H9 (cell line): ENCODE results near the gene LAMB4. TPM values are rescaled to one million over a fixed set of nuclear protein-coding genes. Genes with fewer than 3 reads are reported as not detected.

ENCODE experiments used
- DNase-seq: peaks from one replicate; pipeline ENCODE4 v3.0.0-alpha.2; 2017
- H2AFZ ChIP-seq: one replicate; pipeline ENCODE4 v1.6.1; 2013; ENCODE audit warnings: mild to moderate bottlenecking, low read length, control low read depth, moderate library complexity
- H2AK5ac ChIP-seq: 2 replicates; pipeline ENCODE4 v1.6.1; 2013; ENCODE audit warnings: low read length, control low read depth, mixed read lengths; ENCODE audit not compliant: insufficient read length
- H2BK120ac ChIP-seq: one replicate; pipeline ENCODE4 v1.6.1; 2013; ENCODE audit warnings: low read depth, mild to moderate bottlenecking, low read length, control low read depth, inconsistent platforms; ENCODE audit not compliant: poor library complexity, severe bottlenecking
- H2BK12ac ChIP-seq: 2 replicates; pipeline ENCODE4 v1.6.1; 2013; ENCODE audit warnings: low read length, control low read depth, mixed read lengths, low read depth; ENCODE audit not compliant: insufficient read length
- H2BK15ac ChIP-seq: 2 replicates; pipeline ENCODE4 v1.6.1; 2013; ENCODE audit warnings: low read depth, low read length, control low read depth
- H2BK20ac ChIP-seq: one replicate; pipeline ENCODE4 v1.6.1; 2013; ENCODE audit warnings: low read depth, mild to moderate bottlenecking, low read length, control low read depth, inconsistent platforms; ENCODE audit not compliant: poor library complexity, severe bottlenecking
- H2BK5ac ChIP-seq: 2 replicates; pipeline ENCODE4 v1.6.1; 2013; ENCODE audit warnings: low read length, control low read depth, mixed read lengths; ENCODE audit not compliant: insufficient read length
- H3K14ac ChIP-seq: 2 replicates; pipeline ENCODE4 v1.6.1; 2013; ENCODE audit warnings: low read length, control low read depth; ENCODE audit not compliant: insufficient read depth
- H3K18ac ChIP-seq: 2 replicates; pipeline ENCODE4 v1.6.1; 2013; ENCODE audit warnings: low read depth, mild to moderate bottlenecking, mixed read lengths, low read length, control low read depth; ENCODE audit not compliant: insufficient read length
- H3K23ac ChIP-seq: 2 replicates; pipeline ENCODE4 v1.6.1; 2013; ENCODE audit warnings: low read length, control low read depth, mixed read lengths, low read depth; ENCODE audit not compliant: insufficient read length
- H3K23me2 ChIP-seq: 2 replicates; pipeline ENCODE4 v1.6.1; 2013; ENCODE audit warnings: low read depth, mild to moderate bottlenecking, mixed read lengths, low read length, control low read depth; ENCODE audit not compliant: insufficient read length, poor library complexity, severe bottlenecking
- H3K27ac ChIP-seq: 2 replicates; pipeline ENCODE4 v1.5.1; 2013; ENCODE audit warnings: low read length, control low read depth, mixed read lengths, low read depth; ENCODE audit not compliant: insufficient read length
- H3K27me3 ChIP-seq: 2 replicates; pipeline ENCODE4 v1.6.1; 2013; ENCODE audit warnings: low read length, control low read depth, inconsistent platforms; ENCODE audit not compliant: insufficient read depth
- H3K4ac ChIP-seq: 2 replicates; pipeline ENCODE4 v1.6.1; 2013; ENCODE audit warnings: low read depth, mild to moderate bottlenecking, control low read depth, inconsistent platforms, low read length, moderate library complexity
- H3K4me1 ChIP-seq: 2 replicates; pipeline ENCODE4 v1.6.1; 2013; ENCODE audit warnings: low read length, control low read depth, inconsistent platforms; ENCODE audit not compliant: insufficient read depth
- H3K4me2 ChIP-seq: 2 replicates; pipeline ENCODE4 v1.6.1; 2013; ENCODE audit warnings: low read length, control low read depth, mixed read lengths; ENCODE audit not compliant: insufficient read length, insufficient read depth
- H3K56ac ChIP-seq: 2 replicates; pipeline ENCODE4 v1.6.1; 2013; ENCODE audit warnings: low read depth, mild to moderate bottlenecking, mixed read lengths, low read length, control low read depth; ENCODE audit not compliant: insufficient read length
- H3K79me1 ChIP-seq: 2 replicates; pipeline ENCODE4 v1.6.1; 2013; ENCODE audit warnings: low read depth, mild to moderate bottlenecking, moderate library complexity, low read length, control low read depth, inconsistent platforms; ENCODE audit not compliant: insufficient read depth, poor library complexity, severe bottlenecking
- H3K79me2 ChIP-seq: 2 replicates; pipeline ENCODE4 v1.6.1; 2013; ENCODE audit warnings: low read length, control low read depth, inconsistent platforms; ENCODE audit not compliant: insufficient read depth
- H3K9ac ChIP-seq: 2 replicates; pipeline ENCODE4 v1.6.1; 2013; ENCODE audit warnings: low read length, control low read depth, mixed read lengths; ENCODE audit not compliant: insufficient read length; ENCODE audit errors: extremely low read depth
- H3K9me3 ChIP-seq: one replicate; pipeline ENCODE4 v1.6.1; 2013; ENCODE audit warnings: low read depth, low read length, inconsistent platforms; ENCODE audit not compliant: control insufficient read depth
- H3T11ph ChIP-seq: one replicate; pipeline ENCODE4 v1.6.1; 2013; ENCODE audit warnings: mild to moderate bottlenecking, low read length, control low read depth, inconsistent platforms
- H4K20me1 ChIP-seq: one replicate; pipeline ENCODE4 v1.6.1; 2013; ENCODE audit not compliant: control insufficient read depth, insufficient read length, insufficient read depth
- H4K5ac ChIP-seq: 2 replicates; pipeline ENCODE4 v1.6.1; 2013; ENCODE audit warnings: low read depth, mild to moderate bottlenecking, mixed read lengths, low read length, control low read depth; ENCODE audit not compliant: insufficient read length
- H4K8ac ChIP-seq: replicated peaks from 2 replicates; pipeline ENCODE4 v1.6.1; 2013; ENCODE audit warnings: low read length, control low read depth, mixed read lengths, low read depth; ENCODE audit not compliant: insufficient read length
- H4K91ac ChIP-seq: 2 replicates; pipeline ENCODE4 v1.6.1; 2013; ENCODE audit warnings: low read depth, mild to moderate bottlenecking, moderate library complexity, mixed read lengths, low read length, control low read depth; ENCODE audit not compliant: insufficient read length
- H3K27ac Mint-ChIP-seq, 3 experiments: 2 replicates in 2 of 3; 3 replicates in 1 of 3; pipeline ENCODE4 v1.8.0; 2020 to 2021; ENCODE audit warnings: mixed read lengths in 3 of 3, mild to moderate bottlenecking in 1 of 3, moderate library complexity in 1 of 3
- H3K27me3 Mint-ChIP-seq: 2 replicates; pipeline ENCODE4 v1.8.0; 2021; ENCODE audit warnings: low read depth, mild to moderate bottlenecking, moderate library complexity, mixed read lengths
- H3K36me3 Mint-ChIP-seq, 3 experiments: 2 replicates in 2 of 3; 3 replicates in 1 of 3; pipeline ENCODE4 v1.8.0; 2020 to 2021; ENCODE audit warnings: low read depth in 3 of 3, mixed read lengths in 3 of 3; ENCODE audit not compliant: insufficient read depth in 1 of 3
- H3K4me1 Mint-ChIP-seq, 2 experiments: 2 replicates each; pipeline ENCODE4 v1.8.0; 2020; ENCODE audit warnings: mixed read lengths in 2 of 2
- H3K4me3 Mint-ChIP-seq, 2 experiments: 2 replicates in 1 of 2; 3 replicates in 1 of 2; pipeline ENCODE4 v1.8.0; 2020 to 2021; ENCODE audit warnings: mild to moderate bottlenecking in 2 of 2, mixed read lengths in 2 of 2, moderate library complexity in 1 of 2
- H3K9me3 Mint-ChIP-seq, 2 experiments: 2 replicates in 1 of 2; 3 replicates in 1 of 2; pipeline ENCODE4 v1.8.0; 2020; ENCODE audit warnings: mild to moderate bottlenecking in 2 of 2, mixed read lengths in 2 of 2, moderate library complexity in 1 of 2
- CTCF ChIP-seq: fragments of 200-600 bp; sonication (generic); conservative IDR thresholded peaks from 3 replicates; pipeline ENCODE4 v1.8.0; 2021; ENCODE audit warnings: antibody characterized with exemption, mild to moderate bottlenecking
- WGBS: extraction: QIAGEN DNeasy Blood & Tissue Kit; methylation state at CpG from one replicate; pipeline ENCODE4 v1.1.7; 2013; ENCODE audit warnings: missing lambda C conversion rate, low lambda C conversion rate, mixed read lengths; ENCODE audit not compliant: insufficient read length; ENCODE audit errors: extremely low coverage; 5-methylcytosine and 5-hydroxymethylcytosine counted together
- total RNA-seq: library from RNA; stranded (reverse); gene quantifications from 2 replicates; pipeline ENCODE4 v1.2.1, GENCODE V29; 2021

The LAMB4 gene
- total RNA-seq, 1 experiment from 2014 or later, result not detected

- H3T11ph ChIP-seq, result no peak overlapping the region
- no peak overlapping the region for H4K5ac ChIP-seq
- H3K9ac ChIP-seq, result no peak overlapping the region
- no peaks in the 10 kb centered on the region; a peak in 1 of 5 replicates for H3K9me3 Mint-ChIP-seq
- no peak overlapping the region for H2BK12ac ChIP-seq
- H2BK5ac ChIP-seq, result no peak overlapping the region
- no peak overlapping the region for H2AK5ac ChIP-seq
- no peak overlapping the region for H2BK120ac ChIP-seq
- no peaks in the 10 kb centered on the region for H3K79me2 ChIP-seq
- no peak for DNase-seq
- no peaks in the 10 kb centered on the region for H3K79me1 ChIP-seq
- no peak overlapping the region for H2BK20ac ChIP-seq
- H3K14ac ChIP-seq, result no peak overlapping the region
- no peak overlapping the region for H3K18ac ChIP-seq
- H3K27ac Mint-ChIP-seq, result no peak overlapping the region
- no CpG with 5 or more reads among the region's 2 CpGs for WGBS
- no peaks in the 10 kb centered on the region for H3K27me3 ChIP-seq
- H3K4me2 ChIP-seq, result no peak overlapping the region
- TF ChIP-seq CTCF, result no peak
- H2AFZ ChIP-seq, result no peak overlapping the region
- no peak overlapping the region for H4K91ac ChIP-seq
- no peaks in the 10 kb centered on the region for H3K4me1 Mint-ChIP-seq
- H3K4ac ChIP-seq, result no peak overlapping the region
- no peaks in the 10 kb centered on the region for H3K9me3 ChIP-seq
- no peak overlapping the region for H3K23ac ChIP-seq
- H4K20me1 ChIP-seq, result no peaks in the 10 kb centered on the region
- no peak overlapping the region for H2BK15ac ChIP-seq
- no peaks in the 10 kb centered on the region for H3K23me2 ChIP-seq
- no peak overlapping the region for H3K4me3 Mint-ChIP-seq
- H3K56ac ChIP-seq, result no peak overlapping the region
- no peaks in the 10 kb centered on the region for H3K4me1 ChIP-seq
- H3K27me3 Mint-ChIP-seq, result no peaks in the 10 kb centered on the region
- no peak overlapping the region for H4K8ac ChIP-seq
- H3K27ac ChIP-seq, result no peak overlapping the region
- H3K36me3 Mint-ChIP-seq, result no peaks in the 10 kb centered on the region
These were observed 85.8 kb downstream of the LAMB4 start for GRCh38 chr7:108044345-108044744.
